ENCODE results near the gene METTL2B. TPM values are rescaled to one million over a fixed set of nuclear protein-coding genes. Genes with fewer than 3 reads are reported as not detected.
"Not testable (repeated sequence)": the region's sequence is repeated elsewhere in the genome, so short reads cannot be mapped to it uniquely, and the experiment has no call there.

METTL2B gene
- total and polyA plus RNA-seq, 4 donors, result 7.0 to 23.8 (median 16.0) TPM

- H3K36me3 ChIP-seq (ENCODE audit: control insufficient read depth in 1 of 2, insufficient read depth in 2 of 2, low read length in 1 of 2); H3K4me3 ChIP-seq (ENCODE audit: low read length in 2 of 2); H3K27ac ChIP-seq (ENCODE audit: low read depth in 1 of 2, low read length in 2 of 2); H3K27me3 ChIP-seq (ENCODE audit: control insufficient read depth in 1 of 2, insufficient read depth in 2 of 2, low read length in 1 of 2); DNase-seq; intact Hi-C loops (cut with DNase I); H3K4me1 ChIP-seq (ENCODE audit: control insufficient read depth in 1 of 2, insufficient read depth in 2 of 2, low read length in 2 of 2); ATAC-seq (ENCODE audit: low FRiP score); H3K9me3 ChIP-seq (ENCODE audit: control insufficient read depth, low read length): not testable (repeated sequence)
- WGBS, 2 donors, result 64 to 81% methylated on average over 1 of the region's 1 CpG
These were observed 66.8 kb downstream of the METTL2B start for GRCh38 chr7:128543300-128543699.

DNA sequence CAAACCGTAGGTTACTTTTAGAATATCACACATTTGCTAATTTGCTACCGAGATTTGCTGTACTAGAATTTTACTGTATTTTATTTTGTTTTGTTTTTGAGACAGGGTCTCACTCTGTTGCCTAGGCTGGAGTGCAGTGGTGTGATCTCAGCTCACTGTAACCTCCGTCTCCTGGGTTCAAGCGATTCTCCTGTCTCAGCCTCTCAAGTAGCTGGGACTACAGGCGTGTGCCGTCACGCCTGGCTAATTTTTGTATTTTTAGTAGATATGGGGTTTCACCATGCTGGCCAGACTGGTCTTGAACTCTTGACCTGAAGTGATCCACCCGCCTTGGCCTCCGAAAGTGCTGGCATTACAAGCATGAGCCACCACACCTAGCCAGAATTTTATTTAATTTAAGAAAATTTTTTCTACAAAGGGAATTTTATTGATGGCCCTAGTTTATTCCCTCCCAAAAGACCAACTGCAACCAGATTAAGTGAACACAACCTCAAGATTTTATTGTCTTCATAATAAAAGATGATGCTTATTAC, 69.8 kb downstream of the METTL2B start:
- ATAC-seq (ENCODE audit: low FRiP score); H3K27me3 ChIP-seq (ENCODE audit: control insufficient read depth in 1 of 2, insufficient read depth in 2 of 2, low read length in 1 of 2); DNase-seq; H3K36me3 ChIP-seq (ENCODE audit: control insufficient read depth in 1 of 2, insufficient read depth in 2 of 2, low read length in 1 of 2); H3K9me3 ChIP-seq (ENCODE audit: control insufficient read depth, low read length); H3K4me1 ChIP-seq (ENCODE audit: control insufficient read depth in 1 of 2, insufficient read depth in 2 of 2, low read length in 2 of 2); intact Hi-C loops (cut with DNase I); H3K27ac ChIP-seq (ENCODE audit: low read depth in 1 of 2, low read length in 2 of 2); H3K4me3 ChIP-seq (ENCODE audit: low read length in 2 of 2): not testable (repeated sequence)
- 89 to 92% methylated on average over 9 of the region's 9 CpGs for WGBS, 2 donors

DNA sequence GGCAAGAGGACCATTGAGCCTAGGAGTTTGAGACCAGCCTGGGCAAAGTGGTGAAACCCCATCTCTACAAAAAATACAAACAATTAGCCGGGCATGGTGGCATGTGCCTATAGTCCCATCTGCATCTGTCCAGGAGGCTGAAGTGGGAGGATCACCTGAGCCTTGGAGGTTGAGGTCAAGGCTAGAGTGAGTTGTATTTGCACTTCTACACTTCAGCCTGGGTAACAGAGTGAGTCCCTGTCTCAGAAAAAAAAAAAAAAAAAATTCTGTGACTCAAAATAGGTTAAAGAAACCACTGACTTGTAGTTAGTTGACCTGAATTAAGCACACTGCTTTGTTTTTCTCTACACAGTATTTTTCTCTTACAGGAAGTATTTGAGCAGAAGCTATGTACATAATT, 74.4 kb downstream of the METTL2B start:
- Histone ChIP-seq H3K9me3 (ENCODE audit: control insufficient read depth, low read length) (no peaks in the 10 kb centered on the region), H3K27me3 (ENCODE audit: control insufficient read depth in 1 of 2, insufficient read depth in 2 of 2, low read length in 1 of 2) (no peaks in the 10 kb centered on the region), H3K27ac (ENCODE audit: low read depth in 1 of 2, low read length in 2 of 2) (no peak overlapping the region), H3K36me3 (ENCODE audit: control insufficient read depth in 1 of 2, insufficient read depth in 2 of 2, low read length in 1 of 2) (peaks cover 0 to 2% of the 10 kb centered on the region in 2 donors), H3K4me1 (ENCODE audit: control insufficient read depth in 1 of 2, insufficient read depth in 2 of 2, low read length in 2 of 2) (no peaks in the 10 kb centered on the region), H3K4me3 (ENCODE audit: low read length in 2 of 2) (no peak overlapping the region)
- intact Hi-C loops (cut with DNase I), result no loop called here
- DNase-seq (no peak), ATAC-seq (ENCODE audit: low FRiP score) (no peak)
- 86 to 92% methylated on average over 1 of the region's 1 CpG for WGBS, 2 donors

DNA sequence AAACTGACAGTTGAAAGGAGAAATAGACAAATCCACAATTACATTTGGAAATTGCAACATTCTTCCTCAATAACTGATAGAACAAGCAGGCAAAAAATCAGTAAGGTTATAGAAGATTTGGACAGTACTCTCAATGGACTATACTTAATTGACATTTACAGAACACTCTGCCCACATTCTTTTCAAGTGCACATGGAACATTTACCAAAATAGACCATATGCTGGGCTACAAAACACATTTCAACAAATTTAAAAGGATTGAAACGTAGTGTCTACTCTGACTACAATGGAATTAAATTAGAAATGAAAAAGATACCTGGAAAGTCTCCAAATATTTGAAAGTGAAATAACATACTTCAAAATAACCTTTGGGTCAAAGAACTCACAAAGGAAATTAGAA, 77.8 kb downstream of the METTL2B start:
- H3K4me1 ChIP-seq (ENCODE audit: control insufficient read depth in 1 of 2, insufficient read depth in 2 of 2, low read length in 2 of 2); ATAC-seq (ENCODE audit: low FRiP score); H3K9me3 ChIP-seq (ENCODE audit: control insufficient read depth, low read length); H3K4me3 ChIP-seq (ENCODE audit: low read length in 2 of 2); intact Hi-C loops (cut with DNase I); H3K27ac ChIP-seq (ENCODE audit: low read depth in 1 of 2, low read length in 2 of 2); H3K36me3 ChIP-seq (ENCODE audit: control insufficient read depth in 1 of 2, insufficient read depth in 2 of 2, low read length in 1 of 2); DNase-seq; H3K27me3 ChIP-seq (ENCODE audit: control insufficient read depth in 1 of 2, insufficient read depth in 2 of 2, low read length in 1 of 2): not testable (repeated sequence)
- 2 to 3% methylated on average over 1 of the region's 1 CpG for WGBS, 2 donors

Other genes with a start within 250 kb of the METTL2B start
- gene LEP, start 235.5 kb upstream of the METTL2B start, total RNA-seq, result under 1 TPM; 0.45 to 0.97 TPM
- gene LEP, start 235.5 kb upstream of the METTL2B start, polyA plus RNA-seq, result under 1 TPM in 1 of 2 donors, not detected in 1; 0.05 TPM
- gene RBM28, start 132.8 kb upstream of the METTL2B start, total RNA-seq, result 10 to 100 TPM; 38.4 to 41.5 TPM
- gene RBM28, start 132.8 kb upstream of the METTL2B start, polyA plus RNA-seq, result 10 to 100 TPM in 1 of 2 donors, 1 to 10 TPM in 1; 5.0 to 26.3 TPM
- gene PRRT4, start 115.1 kb upstream of the METTL2B start, total RNA-seq, result 1 to 10 TPM in 1 of 2 donors, under 1 TPM in 1; 0.23 to 5.8 TPM
- under 1 TPM in 1 of 2 donors, not detected in 1; 0.28 TPM for gene PRRT4, start 115.1 kb upstream of the METTL2B start, polyA plus RNA-seq
- 10 to 100 TPM; 41.5 to 60.1 TPM for gene IMPDH1, start 66.8 kb upstream of the METTL2B start, total RNA-seq
- 10 to 100 TPM; 21.0 to 40.0 TPM for gene IMPDH1, start 66.8 kb upstream of the METTL2B start, polyA plus RNA-seq
- 10 to 100 TPM in 1 of 2 donors, 1 to 10 TPM in 1; 9.1 to 36.8 TPM for gene HILPDA, start 20.9 kb upstream of the METTL2B start, total RNA-seq
- gene HILPDA, start 20.9 kb upstream of the METTL2B start, polyA plus RNA-seq, result 10 to 100 TPM in 1 of 2 donors, 1 to 10 TPM in 1; 4.1 to 11.7 TPM
- gene GARIN1A, start 195.5 kb downstream of the METTL2B start, total RNA-seq, result 1 to 10 TPM; 6.1 to 7.4 TPM
- gene GARIN1A, start 195.5 kb downstream of the METTL2B start, polyA plus RNA-seq, result 1 to 10 TPM; 1.3 to 1.8 TPM

Data from aorta (tissue), 5 donors.